Vein endothelial cell (primary cell): Measurements from ENCODE around the gene XIRP1. TPM values are rescaled to one million over a fixed set of nuclear protein-coding genes. Genes with fewer than 3 reads are reported as not detected.

ENCODE experiments used
- small RNA-seq: library from RNA; depleted of rRNA; stranded (forward); fragments of <200 nt; gene quantifications from one replicate; pipeline ENCODE3, GENCODE V24; 2012
- total RNA-seq: library from RNA; depleted of rRNA; stranded (reverse); fragments of >200 nt; gene quantifications from 2 replicates; pipeline ENCODE4 v1.2.3, GENCODE V29; 2012

Gene XIRP1, protein sequence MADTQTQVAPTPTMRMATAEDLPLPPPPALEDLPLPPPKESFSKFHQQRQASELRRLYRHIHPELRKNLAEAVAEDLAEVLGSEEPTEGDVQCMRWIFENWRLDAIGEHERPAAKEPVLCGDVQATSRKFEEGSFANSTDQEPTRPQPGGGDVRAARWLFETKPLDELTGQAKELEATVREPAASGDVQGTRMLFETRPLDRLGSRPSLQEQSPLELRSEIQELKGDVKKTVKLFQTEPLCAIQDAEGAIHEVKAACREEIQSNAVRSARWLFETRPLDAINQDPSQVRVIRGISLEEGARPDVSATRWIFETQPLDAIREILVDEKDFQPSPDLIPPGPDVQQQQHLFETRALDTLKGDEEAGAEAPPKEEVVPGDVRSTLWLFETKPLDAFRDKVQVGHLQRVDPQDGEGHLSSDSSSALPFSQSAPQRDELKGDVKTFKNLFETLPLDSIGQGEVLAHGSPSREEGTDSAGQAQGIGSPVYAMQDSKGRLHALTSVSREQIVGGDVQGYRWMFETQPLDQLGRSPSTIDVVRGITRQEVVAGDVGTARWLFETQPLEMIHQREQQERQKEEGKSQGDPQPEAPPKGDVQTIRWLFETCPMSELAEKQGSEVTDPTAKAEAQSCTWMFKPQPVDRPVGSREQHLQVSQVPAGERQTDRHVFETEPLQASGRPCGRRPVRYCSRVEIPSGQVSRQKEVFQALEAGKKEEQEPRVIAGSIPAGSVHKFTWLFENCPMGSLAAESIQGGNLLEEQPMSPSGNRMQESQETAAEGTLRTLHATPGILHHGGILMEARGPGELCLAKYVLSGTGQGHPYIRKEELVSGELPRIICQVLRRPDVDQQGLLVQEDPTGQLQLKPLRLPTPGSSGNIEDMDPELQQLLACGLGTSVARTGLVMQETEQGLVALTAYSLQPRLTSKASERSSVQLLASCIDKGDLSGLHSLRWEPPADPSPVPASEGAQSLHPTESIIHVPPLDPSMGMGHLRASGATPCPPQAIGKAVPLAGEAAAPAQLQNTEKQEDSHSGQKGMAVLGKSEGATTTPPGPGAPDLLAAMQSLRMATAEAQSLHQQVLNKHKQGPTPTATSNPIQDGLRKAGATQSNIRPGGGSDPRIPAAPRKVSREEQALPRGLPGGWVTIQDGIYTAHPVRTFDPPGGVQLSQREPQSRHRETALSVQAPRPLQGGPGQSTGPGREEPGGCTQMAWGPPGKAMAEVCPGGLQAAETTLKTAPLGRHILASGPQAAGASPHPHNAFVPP (N-terminal part only)
- total RNA-seq: not detected in 2 replicates

DNA sequence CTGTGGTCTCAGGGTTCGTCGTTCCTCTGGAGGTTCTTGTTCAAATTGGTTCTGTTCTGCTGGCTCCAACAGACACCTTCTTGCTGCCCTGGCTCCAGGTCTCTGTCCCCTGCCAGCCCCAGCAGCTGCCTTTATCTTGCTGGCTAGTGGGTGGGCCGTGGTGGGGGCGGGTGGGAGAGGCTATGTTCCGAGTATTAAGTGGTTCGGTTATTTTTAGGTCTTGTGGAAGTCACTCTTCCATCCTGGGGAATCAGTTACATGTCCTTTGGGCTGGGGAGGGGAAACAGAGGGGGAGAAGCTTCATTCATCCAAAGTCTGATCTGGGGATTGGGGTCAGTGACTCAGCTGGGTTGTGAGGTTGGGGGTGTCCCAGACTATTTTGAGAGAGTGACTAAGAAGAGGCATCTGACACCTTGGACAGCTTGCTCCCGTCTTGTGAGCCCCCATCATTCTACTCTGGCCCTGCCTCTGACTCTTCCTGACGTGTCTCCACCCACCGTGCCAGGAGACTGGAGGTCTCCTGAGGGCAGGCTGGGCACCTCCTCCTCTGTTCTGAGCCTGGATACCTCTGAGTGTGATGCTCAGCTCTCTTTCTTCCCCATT is at the start of gene XIRP1:
XIRP1 (minus strand) TSS at position 106 of the 603 bp plus-strand sequence. CDS start 3,150 bp downstream, outside the sequence.

Small RNA genes lying within 50 kb of the gene (small RNA-seq; reads per million reads assigned to genes)
- not detected for gene RF00017

Other genes starting within 250 kb of the XIRP1 start
- gene SCN11A, start 140.7 kb downstream of the XIRP1 start, total RNA-seq: under 0.01 and 0.10 TPM in 2 replicates
- 25.5 and 31.8 TPM in 2 replicates for gene WDR48, start 140.6 kb downstream of the XIRP1 start, total RNA-seq
- 65.7 and 66.9 TPM in 2 replicates for gene GORASP1, start 85.0 kb downstream of the XIRP1 start, total RNA-seq
- gene TTC21A, start 84.9 kb downstream of the XIRP1 start, total RNA-seq: 3.6 and 5.6 TPM in 2 replicates
- gene CSRNP1, start 39.0 kb downstream of the XIRP1 start, total RNA-seq: 18.8 and 21.6 TPM in 2 replicates
- gene CX3CR1, start 87.4 kb upstream of the XIRP1 start, total RNA-seq: not detected in 2 replicates
- not detected in 2 replicates for gene CCR8, start 137.1 kb upstream of the XIRP1 start, total RNA-seq
- 17.0 and 18.2 TPM in 2 replicates for gene SLC25A38, start 190.8 kb upstream of the XIRP1 start, total RNA-seq
- 1,084 and 1,090 TPM in 2 replicates for gene RPSA, start 214.1 kb upstream of the XIRP1 start, total RNA-seq